Measurements from ENCODE around the gene PIEZO1.

- TF ChIP-seq CTCF (IDR thresholded peaks at IDR 0.05) = no peak
- no peak for TF ChIP-seq POLR2A (IDR thresholded peaks at IDR 0.05)
- TF ChIP-seq POLR2AphosphoS5 (IDR thresholded peaks at IDR 0.05) = no peak
- no peak for TF ChIP-seq EP300 (IDR thresholded peaks at IDR 0.05)
Measured at GRCh38 chr16:88687254-88687576, 97.8 kb downstream of the PIEZO1 start.
